PFSK-1 (cell line): ENCODE measurements around the gene ABCG1.

Experiments used
- POLR2AphosphoS5 ChIP-seq: IDR thresholded peaks from 2 replicates; pipeline ENCODE4 v1.6.1; 2012; ENCODE audit warnings: low read depth, mild to moderate bottlenecking, control low read depth, low read length, moderate library complexity
- TAF1 ChIP-seq: IDR thresholded peaks from 2 replicates; pipeline ENCODE4 v1.6.1; 2012; ENCODE audit warnings: low read length, control low read depth, borderline replicate concordance; ENCODE audit not compliant: insufficient read depth

GRCh38 chr21:42295845-42296244 is 76.9 kb downstream of the ABCG1 start:
- TF ChIP-seq POLR2AphosphoS5 (no peak), TAF1 (no peak)
